Left renal cortex interstitium (tissue), 4 donors: Measurements from ENCODE around the gene MAGEC3. TPM values are rescaled to one million over a fixed set of nuclear protein-coding genes. Genes with fewer than 3 reads are reported as not detected.
"Not testable (repeated sequence)": the region's sequence is repeated elsewhere in the genome, so short reads cannot be mapped to it uniquely, and the experiment has no call there.

Experiments used
- DNase-seq, 4 donors: peaks; one replicate each; pipeline ENCODE4 v3.0.0-alpha.2; 2013; ENCODE audit warnings: low read depth in 4 of 4, low spot score in 2 of 4, missing footprints in 1 of 4
- polyA plus RNA-seq, 4 donors: library from polyadenylated mRNA; unstranded; fragments of 120-200 nt; gene quantifications; one replicate each; pipeline ENCODE4 v1.2.1, GENCODE V29; 2013; ENCODE audit not compliant: insufficient read length in 4 of 4

MAGEC3 gene
- under 1 TPM in 3 of 4 donors, not detected in 1; 0.16 to 0.96 (median 0.24) TPM for polyA plus RNA-seq

- no peak for DNase-seq
Measured at GRCh38 chrX:141838016-141838415, at the start of gene MAGEC3. Gene MAGEC3, plus strand, starts transcription at chrX:141838316. Its CDS starts 0 bp downstream, at chrX:141838316.

- DNase-seq = no peak
Measured at GRCh38 chrX:141791856-141792255, 46.3 kb upstream of the MAGEC3 start.

DNA sequence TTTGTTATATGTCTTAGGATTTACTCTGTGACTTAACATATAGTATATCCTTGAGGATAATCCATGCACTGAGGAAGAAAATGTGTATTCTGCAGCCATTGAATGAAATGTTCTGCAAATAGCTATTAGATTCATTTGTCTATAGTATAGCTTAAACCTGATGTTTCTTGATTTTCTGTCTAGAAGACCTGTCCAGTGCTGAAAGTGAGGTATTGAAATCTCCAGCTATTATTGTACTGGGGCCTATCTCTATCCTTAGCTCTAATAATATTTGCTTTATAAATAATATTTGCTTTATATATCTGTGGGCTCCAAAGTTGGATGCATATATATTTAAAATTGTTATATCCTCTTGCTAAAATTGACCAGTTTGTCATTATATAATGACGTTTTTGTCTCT is 26.7 kb upstream of the MAGEC3 start:
- no peak for DNase-seq

GRCh38 chrX:141814213-141814857 is 23.8 kb upstream of the MAGEC3 start:
- no peak for DNase-seq

GRCh38 chrX:141815904-141816303 is 22.2 kb upstream of the MAGEC3 start:
- DNase-seq = no peak

- DNase-seq = no peak
Measured at GRCh38 chrX:141832247-141832646, 5.9 kb upstream of the MAGEC3 start.

- no peak for DNase-seq
Measured at GRCh38 chrX:141839856-141840255, 1.7 kb downstream of the MAGEC3 start.

DNA sequence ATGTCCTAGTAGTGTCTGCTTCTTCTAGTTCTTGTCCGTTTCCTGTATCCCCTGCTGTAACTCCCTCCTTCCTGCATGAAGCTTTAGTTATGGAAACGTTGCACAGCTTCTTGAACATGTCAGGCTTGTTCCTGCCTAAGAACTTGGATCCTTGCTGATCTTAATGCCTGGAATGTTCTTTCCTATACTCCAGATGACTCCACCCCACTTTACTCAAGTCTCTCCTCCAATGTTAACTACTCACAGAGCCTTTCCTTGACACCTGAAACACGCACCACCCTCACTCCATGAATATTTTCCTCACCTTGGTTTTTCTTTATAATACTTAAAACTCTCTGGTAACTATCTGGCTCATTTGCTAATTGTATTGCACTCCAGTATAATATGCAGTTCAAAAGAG is 19.4 kb downstream of the MAGEC3 start:
- DNase-seq = no peak

DNA sequence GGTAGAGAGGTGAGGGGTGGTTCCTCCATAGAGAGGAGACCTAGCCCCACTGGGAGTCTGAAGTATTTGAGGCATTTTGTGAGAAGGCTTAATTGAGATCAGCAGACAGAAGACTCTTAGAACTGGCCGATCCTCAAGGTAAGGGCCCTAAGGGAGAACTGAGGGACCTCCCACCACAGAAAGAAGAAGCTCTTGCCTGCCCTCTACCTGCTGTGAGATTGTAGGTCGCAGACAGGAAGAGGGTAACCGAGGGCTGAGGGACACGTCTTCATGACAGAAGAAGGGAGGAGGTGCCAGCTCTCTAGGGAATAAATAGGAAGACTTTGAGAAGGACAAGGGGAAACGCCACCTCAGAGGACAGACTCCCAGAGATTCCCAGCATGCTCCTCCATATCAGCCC is 41.5 kb downstream of the MAGEC3 start:
- no peak for DNase-seq

DNA sequence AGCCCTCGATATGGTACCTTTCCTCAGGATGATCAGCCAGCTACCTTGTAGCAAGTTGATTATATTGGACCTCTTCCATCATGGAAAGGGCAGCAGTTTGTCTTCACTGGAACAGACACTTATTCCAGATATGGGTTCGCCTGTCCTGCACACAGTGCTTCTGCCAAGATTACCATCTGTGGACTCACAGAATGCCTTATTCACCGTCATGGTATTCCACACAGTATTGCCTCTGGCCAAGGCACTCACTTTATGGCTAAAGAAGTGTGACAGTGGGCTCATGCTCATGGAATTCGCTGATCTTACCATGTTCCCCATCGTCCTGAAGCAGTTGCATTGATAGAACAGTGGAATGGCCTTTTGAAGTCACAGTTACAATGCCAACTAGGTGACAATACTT is 50.7 kb downstream of the MAGEC3 start:
- not testable (repeated sequence) for DNase-seq

DNA sequence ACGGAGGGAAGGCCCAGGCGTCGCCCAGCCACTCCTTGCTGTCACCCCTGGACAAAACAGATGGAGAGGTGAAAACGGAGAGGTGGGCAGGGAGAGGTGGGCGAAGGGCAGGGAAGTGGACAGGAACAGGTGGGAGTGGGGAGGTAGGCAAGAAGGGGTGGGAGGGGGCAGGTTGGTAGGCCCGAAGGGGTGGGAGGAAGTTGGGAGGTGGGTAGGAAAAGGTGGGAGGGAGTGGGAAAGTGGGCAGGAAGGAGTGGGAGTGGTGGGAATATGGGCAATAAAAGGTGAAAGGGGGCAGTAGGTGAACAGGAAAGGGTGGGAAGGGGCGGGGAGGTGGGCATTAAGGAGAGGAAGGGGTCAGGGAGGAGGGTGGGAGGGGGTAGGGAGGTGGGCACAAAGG is 56.6 kb downstream of the MAGEC3 start:
- DNase-seq = no peak

DNA sequence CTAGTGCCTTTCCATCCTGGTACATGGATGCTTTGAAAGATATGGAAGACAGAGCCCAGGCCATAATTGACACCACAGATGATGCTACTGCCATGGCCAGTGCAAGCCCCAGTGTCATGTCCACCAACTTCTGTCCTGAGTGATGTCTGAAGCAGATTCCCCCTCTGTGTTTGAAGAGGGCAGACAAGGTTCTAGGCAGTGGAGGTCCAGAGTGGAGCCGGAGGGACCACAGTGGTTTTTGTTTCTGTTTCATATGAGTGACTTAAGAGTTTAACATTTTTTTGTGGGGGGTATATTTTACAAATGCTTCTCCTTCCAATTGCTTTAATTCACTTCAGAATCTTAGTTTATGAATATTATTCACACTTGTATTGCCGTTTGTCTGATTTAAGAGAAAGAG is 59.6 kb downstream of the MAGEC3 start:
- DNase-seq = no peak

GRCh38 chrX:141902366-141902765 is 64.2 kb downstream of the MAGEC3 start:
- no peak for DNase-seq

DNA sequence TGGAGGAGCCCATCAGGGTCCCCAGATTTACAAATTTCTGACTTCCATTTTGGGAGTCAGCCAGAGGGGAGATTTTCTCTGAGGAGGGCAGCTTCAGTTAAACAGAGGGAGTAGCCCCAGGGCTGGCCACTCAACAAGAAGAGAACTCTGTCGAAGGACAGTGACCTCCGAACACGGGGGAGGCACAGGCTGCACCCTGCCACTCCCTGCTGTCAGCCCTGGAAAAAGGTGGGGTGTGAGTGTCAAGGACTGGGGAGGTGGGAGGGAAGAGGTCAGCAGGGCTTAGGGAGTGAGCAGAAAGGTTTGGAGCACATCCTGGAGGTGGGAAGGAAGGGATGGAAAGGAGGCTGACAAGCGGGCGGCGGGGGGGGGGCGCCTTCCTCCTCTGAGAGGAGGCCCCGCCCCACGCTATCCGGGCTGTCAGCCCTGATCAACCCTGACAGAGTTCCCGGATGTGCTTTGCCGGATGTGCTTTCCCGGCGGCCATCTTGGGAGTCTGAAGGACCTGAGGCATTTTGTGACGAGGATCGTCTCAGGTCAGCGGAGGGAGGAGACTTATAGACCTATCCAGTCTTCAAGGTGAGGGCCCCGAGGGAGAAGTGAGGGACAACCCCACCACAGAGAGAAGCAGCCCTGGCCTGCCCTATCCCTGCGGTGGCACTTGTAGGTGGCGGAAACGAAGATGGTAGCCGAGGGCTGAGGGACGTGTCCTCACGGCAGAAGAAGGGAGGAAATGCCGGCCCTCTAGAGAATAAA is 65.5 kb downstream of the MAGEC3 start, which contains the start of gene MAGEC1:
Gene MAGEC1 (plus strand): TSS at position 495 of the 756 bp plus-strand sequence. CDS start 1,179 bp downstream, outside the sequence.
- no peak for DNase-seq

- no peak for DNase-seq
Measured at GRCh38 chrX:141904262-141904661, 66.1 kb downstream of the MAGEC3 start.

GRCh38 chrX:141917801-141918200 is 79.7 kb downstream of the MAGEC3 start:
- no peak for DNase-seq

DNA sequence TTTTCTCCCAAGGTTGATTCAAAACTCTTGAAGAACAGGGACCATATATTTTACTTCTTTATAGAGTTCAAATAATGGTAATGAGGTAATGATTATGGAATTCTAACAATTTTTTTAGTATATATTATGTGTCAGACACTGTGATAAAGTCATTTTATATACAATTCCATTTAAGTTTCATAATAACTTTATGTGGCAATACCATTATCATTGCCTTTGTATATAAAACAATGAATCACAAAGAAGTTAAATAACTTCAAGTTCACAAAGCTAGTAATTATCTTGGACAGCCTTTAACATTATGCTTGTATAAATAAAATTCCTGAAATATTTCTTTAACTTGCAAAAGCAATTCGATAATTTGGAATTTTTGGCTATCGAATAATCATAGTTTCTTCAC is 86.2 kb downstream of the MAGEC3 start:
- DNase-seq = no peak

GRCh38 chrX:141928432-141928831 is 90.3 kb downstream of the MAGEC3 start:
- DNase-seq = no peak

DNA sequence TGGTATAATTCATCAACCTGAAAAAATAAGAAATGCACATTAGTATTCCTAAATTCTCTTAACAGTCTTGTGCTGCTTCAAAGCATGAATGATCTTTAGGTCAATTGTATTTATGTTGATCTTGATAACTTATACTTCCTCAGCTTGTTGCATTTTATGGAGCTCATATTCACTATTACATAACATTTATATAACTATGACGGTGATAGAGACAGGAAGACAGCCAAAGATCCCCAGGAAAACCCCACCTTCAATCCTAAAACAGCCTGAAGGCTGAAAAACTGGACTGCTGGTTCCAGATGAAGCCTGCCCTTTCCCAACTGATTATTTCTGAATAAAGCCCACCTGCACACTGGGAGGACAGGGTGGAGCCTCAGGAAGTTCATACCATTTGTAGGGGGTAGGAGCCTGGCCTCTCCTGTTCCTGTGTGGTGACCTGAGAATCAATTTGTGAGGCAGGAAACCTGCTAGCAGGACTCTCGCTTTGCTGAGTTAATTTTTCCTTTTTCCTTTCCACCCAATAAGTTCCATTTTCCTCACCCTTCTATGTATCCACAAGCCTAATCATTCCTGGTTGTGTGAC is 96.0 kb downstream of the MAGEC3 start:
- no peak for DNase-seq

- no peak for DNase-seq
Measured at GRCh38 chrX:141935645-141936044, 97.5 kb downstream of the MAGEC3 start.

DNA sequence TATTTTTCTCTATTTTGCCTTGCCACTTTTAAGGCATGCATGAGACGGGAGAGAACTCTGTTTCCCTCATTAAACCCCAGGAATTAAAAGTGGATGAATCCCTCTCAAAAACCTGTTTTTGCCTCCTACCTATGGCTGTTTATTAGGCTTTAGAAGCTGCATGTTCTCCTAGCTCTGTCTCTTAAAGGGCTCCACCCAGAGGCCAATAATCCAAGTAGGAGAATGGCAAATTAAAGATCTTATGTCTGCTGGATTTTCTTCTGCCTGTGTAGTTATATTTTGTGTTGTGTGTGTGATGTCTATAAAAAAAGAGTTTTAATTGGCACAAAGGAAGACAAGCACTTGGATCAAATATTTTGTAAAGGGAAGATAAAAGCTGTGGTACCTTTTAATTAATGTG is 98.0 kb downstream of the MAGEC3 start:
- DNase-seq = no peak

- no peak for DNase-seq
Measured at GRCh38 chrX:141941234-141941633, 103.1 kb downstream of the MAGEC3 start.
